Fibroblast of pulmonary artery (primary cell): ENCODE data around the gene ERFL.
A peak's percentile ranks its signal among the peaks of the same experiment; 100 is the strongest.
"Not testable (repeated sequence)": the region's sequence is repeated elsewhere in the genome, so short reads cannot be mapped to it uniquely, and the experiment has no call there.

Experiments
- DNase-seq: peaks from one replicate; pipeline ENCODE4 v3.0.0-alpha.2; 2010; ENCODE audit warnings: low read depth
- H3K4me3 ChIP-seq: replicated peaks from 2 replicates; pipeline ENCODE4 v1.5.1; 2011; ENCODE audit warnings: low read depth, mild to moderate bottlenecking, control low read depth, low read length, moderate library complexity
- CTCF ChIP-seq: IDR thresholded peaks from 2 replicates; pipeline ENCODE4 v1.5.1; 2011; ENCODE audit warnings: mild to moderate bottlenecking, control low read depth, low read length, inconsistent platforms; ENCODE audit errors: missing control alignments

Gene ERFL

GRCh38 chr19:41877916-41878905 lies 50.0 kb downstream of the ERFL start:
- TF ChIP-seq CTCF: no peak
- H3K4me3 ChIP-seq: no peak overlapping the region
- DNase-seq: no peak

- H3K4me3 ChIP-seq: no peak within 1 kb of the TSS
- no peak for DNase-seq
- TF ChIP-seq CTCF: no peak
Observed at GRCh38 chr19:41876847-41877832, 51.1 kb downstream of the ERFL start, which contains the start of gene CD79A. Gene CD79A, plus strand, starts transcription at chr19:41877279. Its CDS starts 26 bp downstream, at chr19:41877305.

GRCh38 chr19:41875973-41876372 lies 52.3 kb downstream of the ERFL start:
- not testable (repeated sequence) for H3K4me3 ChIP-seq, DNase-seq

GRCh38 chr19:41872775-41873647 lies 55.2 kb downstream of the ERFL start:
- TF ChIP-seq CTCF: peak; percentile 71
- H3K4me3 ChIP-seq: no peak overlapping the region
- peak; percentile 67 for DNase-seq

- no peak overlapping the region for H3K4me3 ChIP-seq
Observed at GRCh38 chr19:41872384-41872774, 55.9 kb downstream of the ERFL start.

More at GRCh38 chr19:41872384-41872774, 55.9 kb downstream of the ERFL start:
- no peak for TF ChIP-seq CTCF
- DNase-seq: no peak
